ENCODE results near the gene TRMO. TPM values are rescaled to one million over a fixed set of nuclear protein-coding genes. Genes with fewer than 3 reads are reported as not detected.
A peak's percentile ranks its signal among the peaks of the same experiment; 100 is the strongest.
"Not testable (repeated sequence)": the region's sequence is repeated elsewhere in the genome, so short reads cannot be mapped to it uniquely, and the experiment has no call there.

The TRMO gene
- total RNA-seq (2012; rRNA removed): 12.7 and 12.9 TPM in 2 replicates

- Histone ChIP-seq H3K4me1 (ENCODE audit: control insufficient read depth, insufficient read depth, low read length) (peaks cover 9% of the 10 kb centered on the region), H3K4me3 (ENCODE audit: low read length) (peak within 1 kb of the TSS; percentile 81), H3K4me2 (ENCODE audit: low read length) (peak within 1 kb of the TSS; percentile 85), H3K9ac (ENCODE audit: low read depth, low read length) (peak within 1 kb of the TSS; percentile 90), H3K36me3 (ENCODE audit: insufficient read depth, low read length) (no peaks in the 10 kb centered on the region), H3K27me3 (ENCODE audit: control insufficient read depth, insufficient read depth, low read length) (peaks cover 15% of the 10 kb centered on the region), H3K9me3 (replicated peaks; ENCODE audit: low read length) (no peaks in the 10 kb centered on the region)
Measured at GRCh38 chr9:97921959-97922724, at the start of gene TRMO. TRMO (minus strand) TSS chr9:97922500; CDS start chr9:97922493, 7 bp downstream.

GRCh38 chr9:97970165-97970564 lies 47.9 kb upstream of the TRMO start:
- H3K9me3 ChIP-seq (replicated peaks; ENCODE audit: low read length): no peaks in the 10 kb centered on the region
- no peaks in the 10 kb centered on the region for H3K36me3 ChIP-seq (ENCODE audit: insufficient read depth, low read length)
- H3K4me3 ChIP-seq (ENCODE audit: low read length): no peak overlapping the region
- no peak overlapping the region for H3K9ac ChIP-seq (ENCODE audit: low read depth, low read length)
- no peak overlapping the region for H3K4me2 ChIP-seq (ENCODE audit: low read length)
- no peaks in the 10 kb centered on the region for H3K4me1 ChIP-seq (ENCODE audit: control insufficient read depth, insufficient read depth, low read length)
- H3K27me3 ChIP-seq (ENCODE audit: control insufficient read depth, insufficient read depth, low read length): peaks cover 28% of the 10 kb centered on the region

GRCh38 chr9:97969014-97969413 lies 46.7 kb upstream of the TRMO start:
- Histone ChIP-seq H3K4me2 (ENCODE audit: low read length) (no peak overlapping the region), H3K27me3 (ENCODE audit: control insufficient read depth, insufficient read depth, low read length) (peaks cover 38% of the 10 kb centered on the region), H3K9me3 (replicated peaks; ENCODE audit: low read length) (no peaks in the 10 kb centered on the region), H3K36me3 (ENCODE audit: insufficient read depth, low read length) (no peaks in the 10 kb centered on the region), H3K4me3 (ENCODE audit: low read length) (no peak overlapping the region), H3K4me1 (ENCODE audit: control insufficient read depth, insufficient read depth, low read length) (no peaks in the 10 kb centered on the region), H3K9ac (ENCODE audit: low read depth, low read length) (no peak overlapping the region)

- Histone ChIP-seq H3K4me1 (ENCODE audit: control insufficient read depth, insufficient read depth, low read length) (no peaks in the 10 kb centered on the region), H3K36me3 (ENCODE audit: insufficient read depth, low read length) (no peaks in the 10 kb centered on the region), H3K9me3 (replicated peaks; ENCODE audit: low read length) (no peaks in the 10 kb centered on the region), H3K27me3 (ENCODE audit: control insufficient read depth, insufficient read depth, low read length) (peaks cover 32% of the 10 kb centered on the region), H3K9ac (ENCODE audit: low read depth, low read length) (no peak overlapping the region), H3K4me2 (ENCODE audit: low read length) (no peak overlapping the region), H3K4me3 (ENCODE audit: low read length) (no peak overlapping the region)
Measured at GRCh38 chr9:97966493-97966892, 44.2 kb upstream of the TRMO start.

- Histone ChIP-seq H3K9me3 (replicated peaks; ENCODE audit: low read length) (no peaks in the 10 kb centered on the region), H3K4me2 (ENCODE audit: low read length) (no peak overlapping the region)
Measured at GRCh38 chr9:97964901-97965300, 42.6 kb upstream of the TRMO start.

GRCh38 chr9:97963232-97963631 lies 40.9 kb upstream of the TRMO start:
- Histone ChIP-seq H3K9me3 (replicated peaks; ENCODE audit: low read length) (no peaks in the 10 kb centered on the region), H3K9ac (ENCODE audit: low read depth, low read length) (no peak overlapping the region), H3K36me3 (ENCODE audit: insufficient read depth, low read length) (no peaks in the 10 kb centered on the region), H3K27me3 (ENCODE audit: control insufficient read depth, insufficient read depth, low read length) (peaks cover 32% of the 10 kb centered on the region), H3K4me3 (ENCODE audit: low read length) (no peak overlapping the region), H3K4me1 (ENCODE audit: control insufficient read depth, insufficient read depth, low read length) (peaks cover 4% of the 10 kb centered on the region), H3K4me2 (ENCODE audit: low read length) (no peak overlapping the region)

More at GRCh38 chr9:97964901-97965300, 42.6 kb upstream of the TRMO start:
- peaks cover 32% of the 10 kb centered on the region for H3K27me3 ChIP-seq (ENCODE audit: control insufficient read depth, insufficient read depth, low read length)
- H3K36me3 ChIP-seq (ENCODE audit: insufficient read depth, low read length): no peaks in the 10 kb centered on the region
- no peaks in the 10 kb centered on the region for H3K4me1 ChIP-seq (ENCODE audit: control insufficient read depth, insufficient read depth, low read length)
- H3K9ac ChIP-seq (ENCODE audit: low read depth, low read length): no peak overlapping the region
- H3K4me3 ChIP-seq (ENCODE audit: low read length): no peak overlapping the region

- no peaks in the 10 kb centered on the region for H3K9me3 ChIP-seq (replicated peaks; ENCODE audit: low read length)
- no peaks in the 10 kb centered on the region for H3K36me3 ChIP-seq (ENCODE audit: insufficient read depth, low read length)
- H3K4me2 ChIP-seq (ENCODE audit: low read length): no peak overlapping the region
- H3K4me3 ChIP-seq (ENCODE audit: low read length): no peak overlapping the region
- no peak overlapping the region for H3K9ac ChIP-seq (ENCODE audit: low read depth, low read length)
- H3K4me1 ChIP-seq (ENCODE audit: control insufficient read depth, insufficient read depth, low read length): peaks cover 4% of the 10 kb centered on the region
- H3K27me3 ChIP-seq (ENCODE audit: control insufficient read depth, insufficient read depth, low read length): peaks cover 32% of the 10 kb centered on the region
Measured at GRCh38 chr9:97962575-97962974, 40.3 kb upstream of the TRMO start.

- Histone ChIP-seq H3K9me3 (replicated peaks; ENCODE audit: low read length) (no peaks in the 10 kb centered on the region), H3K4me3 (ENCODE audit: low read length) (no peak overlapping the region), H3K27me3 (ENCODE audit: control insufficient read depth, insufficient read depth, low read length) (peaks cover 31% of the 10 kb centered on the region), H3K4me1 (ENCODE audit: control insufficient read depth, insufficient read depth, low read length) (peaks cover 4% of the 10 kb centered on the region), H3K36me3 (ENCODE audit: insufficient read depth, low read length) (no peaks in the 10 kb centered on the region), H3K9ac (ENCODE audit: low read depth, low read length) (no peak overlapping the region), H3K4me2 (ENCODE audit: low read length) (no peak overlapping the region)
Measured at GRCh38 chr9:97962136-97962535, 39.8 kb upstream of the TRMO start.

- Histone ChIP-seq H3K4me1 (ENCODE audit: control insufficient read depth, insufficient read depth, low read length) (peaks cover 4% of the 10 kb centered on the region), H3K4me2 (ENCODE audit: low read length) (no peak overlapping the region), H3K36me3 (ENCODE audit: insufficient read depth, low read length) (no peaks in the 10 kb centered on the region), H3K9me3 (replicated peaks; ENCODE audit: low read length) (no peaks in the 10 kb centered on the region), H3K4me3 (ENCODE audit: low read length) (no peak overlapping the region), H3K27me3 (ENCODE audit: control insufficient read depth, insufficient read depth, low read length) (peaks cover 26% of the 10 kb centered on the region), H3K9ac (ENCODE audit: low read depth, low read length) (no peak overlapping the region)
Measured at GRCh38 chr9:97961361-97961760, 39.1 kb upstream of the TRMO start.

GRCh38 chr9:97960678-97961328 lies 38.5 kb upstream of the TRMO start:
- H3K4me1 ChIP-seq (ENCODE audit: control insufficient read depth, insufficient read depth, low read length); H3K36me3 ChIP-seq (ENCODE audit: insufficient read depth, low read length); H3K9me3 ChIP-seq (replicated peaks; ENCODE audit: low read length); H3K9ac ChIP-seq (ENCODE audit: low read depth, low read length); H3K4me3 ChIP-seq (ENCODE audit: low read length); H3K4me2 ChIP-seq (ENCODE audit: low read length): not testable (repeated sequence)
- H3K27me3 ChIP-seq (ENCODE audit: control insufficient read depth, insufficient read depth, low read length): peaks cover 24% of the 10 kb centered on the region

- Histone ChIP-seq H3K36me3 (ENCODE audit: insufficient read depth, low read length) (no peaks in the 10 kb centered on the region), H3K9ac (ENCODE audit: low read depth, low read length) (no peak overlapping the region), H3K9me3 (replicated peaks; ENCODE audit: low read length) (no peaks in the 10 kb centered on the region), H3K4me1 (ENCODE audit: control insufficient read depth, insufficient read depth, low read length) (peaks cover 4% of the 10 kb centered on the region), H3K4me3 (ENCODE audit: low read length) (no peak overlapping the region), H3K27me3 (ENCODE audit: control insufficient read depth, insufficient read depth, low read length) (peaks cover 24% of the 10 kb centered on the region), H3K4me2 (ENCODE audit: low read length) (no peak overlapping the region)
Measured at GRCh38 chr9:97959585-97959984, 37.3 kb upstream of the TRMO start.

All from skeletal muscle satellite cell (primary cell).